ENCODE results near the gene C19orf12.

C19orf12 gene

DNA sequence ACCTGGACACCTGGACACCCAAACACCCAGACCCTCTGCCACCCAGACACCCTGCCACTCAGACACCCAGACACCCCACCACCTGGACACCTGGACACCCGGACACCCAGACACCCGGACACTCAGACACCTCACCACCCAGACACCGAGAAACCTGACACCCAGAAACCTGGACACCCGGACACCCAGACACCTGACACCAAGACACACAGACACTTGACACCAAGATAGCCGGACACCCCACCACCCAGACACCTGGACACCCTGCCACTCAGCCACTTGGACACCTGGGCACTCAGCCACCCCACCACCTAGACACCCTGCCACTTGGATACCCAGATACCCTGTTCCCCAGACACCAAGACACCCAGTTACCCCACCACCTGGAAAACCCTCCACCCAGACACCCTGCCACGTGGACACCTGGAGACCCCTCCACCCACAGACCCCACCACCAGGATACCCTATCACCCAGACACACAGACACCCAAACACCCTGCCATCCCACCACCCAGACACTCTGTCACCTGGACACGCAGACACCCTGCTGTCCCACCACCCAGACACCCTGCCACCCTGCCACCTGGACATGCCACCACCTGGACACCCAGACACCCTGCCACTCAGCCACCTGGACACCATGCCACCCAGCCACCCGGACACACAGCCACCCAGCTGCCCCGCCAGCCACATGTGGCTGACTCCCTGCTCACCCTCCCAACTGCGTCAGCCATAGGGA, 17.4 kb downstream of the C19orf12 start:
- no peak for DNase-seq (ENCODE audit: low read depth, low spot score)

DNA sequence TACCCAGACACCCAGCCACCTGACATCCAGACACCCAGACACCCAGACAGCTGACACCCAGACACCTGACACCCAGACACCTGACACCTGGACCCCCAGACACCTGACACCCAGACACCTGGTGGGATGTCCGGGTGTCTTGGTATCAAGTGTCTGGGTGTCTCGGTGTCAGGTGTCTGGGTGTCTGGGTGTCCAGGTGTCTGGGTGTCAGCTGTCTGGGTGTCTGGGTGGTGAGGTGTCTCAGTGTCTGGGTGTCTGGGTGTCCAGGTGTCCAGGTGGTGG, 18.6 kb downstream of the C19orf12 start:
- no peak for DNase-seq (ENCODE audit: low read depth, low spot score)

DNA sequence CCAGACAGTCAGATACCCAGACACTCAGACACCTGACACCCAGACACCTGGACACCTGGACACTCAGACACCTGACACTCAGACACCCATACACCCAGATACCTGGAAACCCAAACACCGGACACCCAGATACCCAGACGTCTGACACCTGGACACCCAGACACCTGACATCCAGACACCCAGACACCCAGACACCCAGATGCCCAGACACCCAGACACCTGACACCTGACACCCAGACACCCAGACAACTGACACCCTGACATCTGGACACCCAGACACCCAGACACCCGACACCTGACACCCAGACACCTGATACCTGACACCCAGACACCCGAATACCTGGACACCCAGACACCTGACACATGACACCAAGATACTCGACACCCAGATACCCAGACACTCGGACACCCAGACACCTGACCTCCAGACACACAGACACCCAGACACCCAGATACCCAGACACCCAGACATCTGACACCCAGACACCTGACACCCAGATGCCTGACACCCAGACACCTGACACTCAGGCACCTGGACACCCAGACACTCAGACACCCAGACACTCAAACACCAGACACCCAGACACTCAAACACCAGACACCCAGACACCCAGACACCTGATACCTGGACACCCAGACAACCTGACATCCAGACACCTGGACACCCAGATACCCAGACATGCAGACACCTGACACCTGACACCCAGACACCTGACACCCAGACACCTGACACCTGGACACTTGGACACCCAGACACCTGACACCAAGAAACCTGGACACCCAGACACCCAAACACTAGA, 19.1 kb downstream of the C19orf12 start:
- no peak for DNase-seq (ENCODE audit: low read depth, low spot score)

DNA sequence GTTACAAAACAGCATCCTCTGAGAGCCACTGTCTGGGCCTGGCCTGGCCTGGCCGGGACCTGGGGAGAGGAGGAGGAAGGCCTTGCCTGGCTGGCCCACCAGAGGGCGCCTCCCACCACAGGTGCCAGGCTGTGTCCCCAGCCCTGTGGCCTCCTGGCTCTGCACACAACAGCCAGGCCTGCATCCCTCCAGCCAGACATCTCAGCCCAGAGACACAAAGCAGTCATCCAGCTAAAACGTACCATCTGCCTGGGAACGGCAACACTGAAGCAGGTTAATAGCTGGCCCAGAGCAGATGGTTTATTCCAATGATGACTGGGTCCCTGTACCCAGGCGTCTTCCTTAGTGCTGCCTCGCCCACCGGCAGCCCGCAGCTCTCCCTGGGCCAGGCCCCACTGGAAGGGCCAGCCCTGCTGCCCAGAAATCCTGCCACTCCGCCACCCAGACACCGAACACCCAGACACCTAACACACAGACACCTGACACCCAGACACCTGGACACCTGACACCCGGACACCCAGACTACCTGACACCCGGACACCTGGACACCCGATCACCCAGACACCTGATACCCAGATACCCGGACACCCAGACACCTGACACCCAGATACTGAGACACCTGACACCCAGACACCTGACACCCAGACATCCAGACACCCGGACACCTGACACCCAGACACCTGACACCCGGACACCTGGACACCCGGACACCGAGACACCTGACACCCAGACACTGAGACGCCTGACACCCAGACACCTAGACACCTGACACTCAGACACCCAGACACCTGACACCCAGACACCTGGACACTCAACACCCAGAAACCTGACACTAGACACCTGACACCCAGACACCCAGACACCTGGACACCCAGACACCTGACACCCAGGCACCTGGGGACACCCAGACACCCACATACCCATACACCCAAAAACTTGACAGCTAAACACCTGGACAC, 20.1 kb downstream of the C19orf12 start:
- peak; percentile 92 for DNase-seq (ENCODE audit: low read depth, low spot score)

DNA sequence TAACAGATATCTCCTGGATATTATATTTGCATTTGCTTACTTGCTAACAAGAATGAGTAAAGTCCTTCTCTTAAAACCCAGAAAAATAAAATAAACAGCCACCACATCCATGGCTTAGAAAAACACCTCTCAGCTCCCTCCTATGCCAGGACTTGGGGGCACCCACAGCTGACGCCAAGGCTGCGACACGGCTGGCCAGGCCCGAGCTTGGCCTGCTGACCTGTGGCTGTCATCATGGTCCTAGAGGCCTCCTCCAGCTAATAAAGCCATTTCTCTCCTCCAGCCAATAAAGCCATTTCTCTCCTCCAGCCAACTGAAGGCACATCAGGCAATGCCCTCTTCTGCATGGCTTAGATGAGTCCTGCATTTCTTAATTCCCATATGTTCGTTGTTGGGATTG, 20.9 kb downstream of the C19orf12 start:
- no peak for DNase-seq (ENCODE audit: low read depth, low spot score)

DNA sequence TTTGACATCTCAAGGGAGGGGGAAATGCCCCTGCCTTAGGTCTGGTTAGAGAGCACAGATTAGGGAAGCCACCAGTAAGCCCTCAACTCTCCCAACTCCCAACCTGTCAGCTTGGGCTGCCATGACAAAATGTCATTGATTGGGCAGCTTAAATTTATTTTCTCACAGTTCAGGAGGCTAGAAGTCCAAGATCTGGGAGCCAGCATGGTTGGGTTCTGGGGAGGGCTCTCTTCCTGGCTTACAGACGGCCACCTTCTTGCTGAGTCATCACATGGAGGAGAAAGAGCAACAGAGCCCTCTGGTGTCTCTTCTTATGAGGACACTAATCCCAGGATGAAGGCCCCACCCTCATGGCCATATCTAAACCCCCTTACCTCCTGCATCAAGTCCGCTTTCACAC, 24.2 kb downstream of the C19orf12 start:
- DNase-seq (ENCODE audit: low read depth, low spot score): peak; percentile 72

DNA sequence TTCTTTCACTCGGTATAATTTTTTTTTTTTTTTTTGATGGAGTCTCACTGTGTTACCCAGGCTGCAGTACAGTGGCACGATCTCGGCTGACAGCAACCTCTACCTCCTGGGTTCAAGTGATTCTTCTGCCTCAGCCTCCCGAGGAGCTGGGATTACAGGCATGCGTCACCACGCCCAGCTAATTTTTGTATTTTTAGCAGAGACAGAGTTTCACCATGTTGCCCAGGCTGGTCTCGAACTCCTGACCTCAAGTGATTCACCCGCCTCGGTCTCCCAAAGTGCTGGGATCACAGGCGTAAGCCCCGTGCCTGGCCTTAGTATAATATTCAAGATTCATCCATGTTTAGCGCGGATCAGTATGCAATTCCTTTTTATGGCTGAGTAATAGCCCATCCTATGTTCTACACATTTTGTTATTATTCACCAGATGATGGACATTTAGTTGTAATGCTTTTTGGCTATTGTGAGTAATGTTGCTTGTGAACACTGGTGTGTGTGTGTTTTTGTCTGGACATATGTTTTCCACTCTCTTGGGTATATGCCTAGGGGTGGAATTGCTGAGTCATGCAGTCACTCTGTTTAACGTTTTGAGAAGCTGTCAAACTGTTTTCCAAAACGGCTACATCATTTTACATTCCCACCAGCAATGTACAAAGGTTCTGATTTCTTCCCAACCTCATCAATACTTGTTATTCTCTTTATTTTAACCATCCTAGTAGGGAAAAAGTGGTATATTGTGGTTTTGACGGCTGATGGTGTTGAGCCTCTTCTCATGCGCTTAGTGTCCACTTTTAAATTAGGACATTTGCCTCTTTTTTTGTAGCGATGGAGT, 26.9 kb downstream of the C19orf12 start:
- no peak for DNase-seq (ENCODE audit: low read depth, low spot score)

DNA sequence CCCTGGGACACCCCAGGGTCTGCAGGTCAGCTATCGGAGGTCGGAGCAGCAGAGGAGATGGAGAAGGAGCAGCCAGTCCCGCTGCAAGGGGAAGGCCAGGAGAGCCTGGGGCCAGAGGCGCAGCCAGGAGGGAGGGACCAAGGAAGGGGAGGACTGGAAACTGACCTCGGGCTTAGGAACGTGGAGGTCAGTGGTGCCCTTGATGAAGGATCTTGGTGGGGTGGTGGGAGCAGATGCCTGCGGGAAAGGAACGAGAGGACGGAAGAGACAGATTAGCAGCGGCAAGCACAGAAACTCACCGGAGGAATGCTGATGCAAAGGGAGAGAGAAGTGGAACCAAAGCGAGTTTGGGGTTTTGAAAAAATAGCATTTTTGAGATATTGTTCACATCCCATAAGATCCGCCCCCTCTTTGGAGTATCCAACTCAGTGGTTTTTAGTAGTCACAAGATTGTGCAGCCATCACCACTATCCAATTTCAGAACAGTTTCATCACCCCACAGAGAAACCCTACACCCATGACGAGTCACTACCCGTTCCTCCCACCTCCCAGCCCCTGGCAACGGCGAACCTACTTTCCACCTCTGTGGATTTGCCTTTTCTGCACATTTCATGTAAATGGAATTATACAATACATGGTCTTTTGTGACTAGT, 27.7 kb downstream of the C19orf12 start:
- no peak for DNase-seq (ENCODE audit: low read depth, low spot score)

DNA sequence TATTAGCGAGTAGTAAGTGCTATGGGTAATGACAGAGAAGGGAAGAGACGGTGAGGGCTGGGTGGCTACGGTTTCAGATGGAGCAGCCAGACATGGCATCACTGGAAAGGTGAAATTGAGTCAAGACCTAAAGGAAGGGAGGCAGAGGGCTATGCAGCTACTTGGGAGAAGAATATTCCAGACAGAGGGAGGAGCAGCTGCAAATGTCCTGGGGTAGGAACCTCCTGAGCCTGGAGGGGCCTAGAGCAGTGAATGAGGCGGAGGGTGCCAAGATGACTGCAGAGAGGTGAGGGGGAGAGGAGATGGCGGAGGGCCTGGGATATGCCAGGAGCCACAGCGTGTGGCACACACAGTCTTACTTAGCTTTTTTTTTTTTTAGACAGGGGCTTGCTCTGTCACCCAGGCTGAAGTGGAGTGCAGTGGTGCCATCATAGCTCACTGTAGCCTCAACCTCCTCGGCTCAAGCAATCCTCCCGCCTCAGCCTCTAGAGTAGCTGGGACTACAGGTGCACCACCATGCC, 28.7 kb downstream of the C19orf12 start:
- no peak for DNase-seq (ENCODE audit: low read depth, low spot score)

DNA sequence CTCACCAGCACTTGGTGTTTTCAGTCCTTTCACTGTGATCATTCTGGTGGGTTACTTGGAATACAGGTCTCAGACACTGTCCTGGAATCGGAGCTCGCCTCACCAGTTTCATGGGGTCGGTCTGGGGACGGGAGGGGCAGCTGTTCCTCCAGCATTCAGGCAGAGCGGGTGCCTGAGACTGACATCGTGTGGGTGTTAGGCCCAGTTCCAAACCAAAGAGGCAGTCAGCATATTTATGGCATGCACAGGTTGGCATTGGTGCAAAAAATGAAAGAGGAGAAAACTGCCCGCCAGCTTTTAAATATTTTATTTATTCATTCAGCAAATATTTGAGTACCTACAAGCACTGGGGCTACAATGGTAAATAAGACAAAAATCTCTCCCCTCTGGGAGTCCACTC, 29.7 kb downstream of the C19orf12 start:
- no peak for DNase-seq (ENCODE audit: low read depth, low spot score)

DNA sequence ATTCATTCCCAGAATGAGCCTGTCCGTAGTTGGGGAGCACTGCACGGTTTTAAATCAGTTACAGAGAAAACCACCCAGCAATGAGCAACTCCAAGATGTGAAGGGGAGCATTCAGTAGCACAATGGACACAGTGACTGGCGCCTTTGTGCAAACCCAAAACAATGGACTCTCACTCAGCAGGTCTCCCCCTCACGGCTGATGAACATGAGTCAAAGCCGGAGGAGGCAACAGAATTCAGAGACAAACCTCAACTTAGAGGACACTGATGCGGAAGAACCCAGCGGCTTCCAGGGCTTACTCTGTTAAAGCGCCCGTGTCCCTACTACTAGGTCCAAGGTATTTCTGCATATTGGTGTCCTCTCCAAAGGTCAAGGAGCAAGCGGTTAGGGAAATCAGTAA, 32.1 kb downstream of the C19orf12 start:
- no peak for DNase-seq (ENCODE audit: low read depth, low spot score)

DNA sequence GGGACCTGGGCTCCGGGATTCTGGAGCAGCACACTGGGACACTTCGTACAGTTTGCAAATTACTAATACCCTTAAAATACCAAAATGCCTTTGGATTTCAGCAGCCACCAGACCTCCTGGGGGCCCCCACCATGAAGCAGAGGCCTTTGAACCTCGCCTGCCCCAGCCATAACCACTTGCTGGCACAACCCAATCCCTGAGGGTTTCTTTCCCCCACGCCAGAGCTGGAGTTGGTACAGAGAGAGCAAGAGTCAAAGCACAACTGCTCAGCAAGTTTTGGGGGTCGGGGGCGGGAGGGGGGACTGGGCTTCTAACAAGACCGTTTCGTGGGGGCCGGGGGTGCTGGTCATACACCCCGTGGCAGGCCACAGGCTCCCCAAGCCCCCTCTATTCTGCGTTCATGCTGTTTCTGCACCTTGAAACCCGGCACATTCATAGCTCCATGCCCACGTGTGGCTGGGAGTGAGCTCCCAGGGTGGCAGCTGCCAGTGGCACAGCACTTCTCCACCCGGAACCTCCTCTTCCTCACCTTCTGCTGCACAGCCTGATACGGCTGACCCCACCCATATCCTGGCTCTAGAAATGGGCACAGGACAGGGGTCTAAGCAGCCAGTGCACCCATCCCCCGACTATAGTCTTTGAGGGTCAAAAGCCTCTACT, 32.7 kb downstream of the C19orf12 start:
- DNase-seq (ENCODE audit: low read depth, low spot score): no peak

DNA sequence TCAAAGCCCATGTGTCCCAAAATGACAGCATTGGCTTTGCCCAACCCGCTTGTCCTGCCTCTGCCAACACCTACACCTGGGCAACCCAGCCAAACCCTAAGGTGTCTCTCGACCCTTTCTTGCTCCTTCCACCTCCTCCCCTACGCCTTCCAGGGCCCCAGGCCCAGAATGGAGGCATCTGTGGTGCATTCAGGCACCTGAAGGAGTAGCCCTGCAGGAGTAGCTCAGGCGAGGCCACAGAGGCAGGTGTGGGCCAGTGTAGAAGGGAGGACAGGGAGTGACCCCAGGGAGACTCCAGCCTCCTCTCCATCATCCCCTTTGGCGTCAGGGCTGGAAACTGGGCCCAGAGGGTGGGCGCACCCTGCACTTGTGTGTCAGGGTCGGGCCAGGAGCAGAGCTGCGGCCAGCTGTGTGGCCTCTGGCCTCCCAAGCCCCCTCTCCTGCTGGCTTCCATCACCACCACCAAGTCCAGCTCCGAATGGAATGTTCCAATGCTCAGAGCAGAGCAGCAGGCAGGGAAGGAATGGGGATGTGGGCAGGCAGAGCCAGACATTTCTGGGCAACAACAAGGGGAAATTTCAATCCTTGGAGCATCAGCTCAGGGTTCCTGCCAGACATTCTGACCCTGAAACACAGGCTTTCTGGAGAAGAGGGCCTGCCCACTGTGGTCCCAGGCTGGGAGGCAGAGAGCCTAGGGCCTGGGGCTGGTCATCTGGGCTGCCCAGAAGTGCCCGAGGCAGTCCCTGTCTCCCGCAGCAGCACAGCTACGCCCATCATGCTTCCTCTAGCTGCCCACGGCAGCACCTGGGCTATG, 33.4 kb downstream of the C19orf12 start:
- DNase-seq (ENCODE audit: low read depth, low spot score): no peak

DNA sequence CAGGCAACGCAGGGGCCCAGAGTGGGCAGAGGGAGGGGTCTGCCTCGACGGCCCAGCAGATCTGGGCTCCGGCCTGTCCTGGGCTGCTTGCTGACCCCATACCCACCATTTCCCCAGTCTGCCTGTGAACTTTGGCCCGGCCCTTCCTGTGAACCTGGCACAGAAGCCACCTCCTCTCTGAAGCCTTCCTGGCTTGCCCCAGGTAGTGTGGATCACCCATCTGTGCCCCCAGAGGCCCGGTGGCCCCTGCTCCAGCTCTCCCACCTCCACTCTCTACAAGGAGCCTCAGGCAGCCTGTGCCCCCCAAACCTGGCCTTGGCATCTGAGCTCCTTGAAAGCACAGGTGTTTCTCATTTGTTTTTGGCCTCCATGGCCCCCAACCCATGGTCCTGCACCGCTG, 34.1 kb downstream of the C19orf12 start:
- DNase-seq (ENCODE audit: low read depth, low spot score): no peak

DNA sequence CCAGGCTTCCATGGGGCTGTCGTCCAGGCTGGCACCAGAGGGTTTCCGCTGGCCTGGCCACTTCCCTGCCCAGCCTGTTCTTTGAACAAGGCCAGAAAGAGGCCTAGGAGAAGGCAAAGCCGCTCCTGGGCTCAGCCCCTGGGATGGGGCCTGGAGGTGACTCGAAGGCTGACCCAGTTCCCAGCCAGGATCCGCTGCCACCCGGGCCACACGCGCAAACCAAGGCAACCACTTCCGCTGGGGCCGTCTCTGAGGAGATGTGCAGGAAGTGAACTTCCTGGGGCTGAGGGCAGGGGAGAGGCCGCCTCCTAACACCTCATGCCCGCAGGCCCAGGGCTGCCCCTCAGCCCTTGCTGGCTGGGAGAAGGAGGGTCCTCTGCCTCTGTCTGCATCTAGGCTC, 34.6 kb downstream of the C19orf12 start:
- no peak for DNase-seq (ENCODE audit: low read depth, low spot score)

DNA sequence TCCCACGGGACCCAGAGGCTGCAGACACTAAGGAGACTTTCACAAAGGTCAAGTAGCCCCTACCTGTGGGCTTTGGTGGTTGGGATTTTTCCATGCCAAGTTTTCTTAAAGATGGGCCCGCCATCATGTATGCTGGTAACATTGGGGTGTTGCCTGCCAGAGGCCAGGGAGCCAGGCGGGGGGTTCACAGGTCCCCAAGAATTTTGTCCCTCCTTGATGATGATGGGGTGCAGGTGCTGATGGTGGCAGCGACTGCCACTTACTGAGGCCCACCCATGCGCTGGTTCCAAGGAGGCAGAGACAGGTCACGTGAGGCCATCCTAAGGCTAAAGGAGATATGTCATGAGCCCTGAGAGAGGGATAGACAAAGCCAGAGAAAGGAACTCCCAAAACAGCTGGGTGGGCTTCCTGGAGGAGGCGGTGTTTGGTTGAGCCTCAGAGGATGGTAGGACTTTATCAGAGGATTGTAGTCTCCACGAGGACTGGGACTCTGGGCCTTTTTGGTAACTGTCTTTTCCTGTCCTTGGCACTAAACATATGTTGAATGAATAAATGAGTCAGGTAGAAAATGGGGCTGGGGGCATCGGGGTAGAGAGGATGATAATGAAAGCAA, 35.4 kb downstream of the C19orf12 start:
- DNase-seq (ENCODE audit: low read depth, low spot score): no peak

DNA sequence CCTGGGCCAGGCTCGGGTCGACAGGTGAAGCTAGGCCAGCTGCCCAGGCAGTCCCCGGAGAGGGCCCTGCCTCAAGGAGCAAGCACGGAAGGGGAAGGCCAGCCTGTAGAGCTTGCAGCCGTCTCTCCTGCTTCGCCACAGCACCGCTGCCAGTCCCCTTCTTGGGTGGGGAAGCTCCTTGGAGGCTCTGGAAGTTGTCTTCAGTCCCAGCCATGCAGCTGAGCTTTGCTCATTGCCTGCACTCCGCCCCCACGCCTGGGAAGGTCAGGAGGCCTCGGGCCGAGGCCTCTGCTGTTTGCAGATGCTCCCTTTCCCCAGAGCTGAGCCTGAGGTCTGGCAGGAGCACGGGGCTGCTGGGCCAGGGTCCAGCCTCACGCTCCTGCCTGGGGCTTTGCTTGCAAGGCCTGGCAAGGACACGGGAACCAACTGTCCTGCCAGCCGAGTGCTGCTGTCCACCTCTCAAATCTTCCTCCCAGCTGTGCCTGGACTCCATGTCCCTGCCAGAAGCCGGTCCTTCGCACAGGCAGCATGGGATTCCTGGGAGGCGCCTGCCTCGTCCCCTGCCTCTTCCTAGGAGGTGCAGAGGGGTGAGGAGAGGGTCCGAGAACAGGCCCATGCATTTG, 36.5 kb downstream of the C19orf12 start:
- peak; percentile 56 for DNase-seq (ENCODE audit: low read depth, low spot score)
